HAP-1 (cell line): ENCODE results near the gene TSPEAR.
"Not testable (repeated sequence)": the region's sequence is repeated elsewhere in the genome, so short reads cannot be mapped to it uniquely, and the experiment has no call there.

Experiments used
- DNase-seq, 2 experiments: peaks; one replicate each; pipeline ENCODE4 v3.0.0-alpha.2; 2016 to 2020; ENCODE audit warnings: low spot score in 2 of 2
- H3K27me3 ChIP-seq: fragments of 250-450 bp; sonication (Bioruptor Pico); 2 replicates; pipeline ENCODE4 v1.5.1; 2020; ENCODE audit warnings: low read depth, mild to moderate bottlenecking, moderate library complexity
- H3K36me3 ChIP-seq: fragments of 250-450 bp; sonication (Bioruptor Pico); replicated peaks from 2 replicates; pipeline ENCODE4 v1.5.1; 2020; ENCODE audit warnings: mild to moderate bottlenecking
- H3K4me1 ChIP-seq: fragments of 250-450 bp; sonication (Bioruptor Pico); 2 replicates; pipeline ENCODE4 v1.5.1; 2020; ENCODE audit warnings: mild to moderate bottlenecking
- H3K4me3 ChIP-seq: fragments of 250-450 bp; sonication (Bioruptor Pico); 2 replicates; pipeline ENCODE4 v1.5.1; 2020; ENCODE audit warnings: mild to moderate bottlenecking, moderate library complexity
- H3K9me3 ChIP-seq: fragments of 250-450 bp; sonication (Bioruptor Pico); 2 replicates; pipeline ENCODE4 v1.5.1; 2020; ENCODE audit warnings: mild to moderate bottlenecking, moderate library complexity
- in situ Hi-C: fragments of 300-500 bp; cut with MboI; formaldehyde crosslinking; loops from 3 replicates; pipeline ENCODE4 v1.14.3; 2020; ENCODE audit warnings: low sequenced_read_pairs, inconsistent platforms, mixed read lengths

Gene TSPEAR

DNA sequence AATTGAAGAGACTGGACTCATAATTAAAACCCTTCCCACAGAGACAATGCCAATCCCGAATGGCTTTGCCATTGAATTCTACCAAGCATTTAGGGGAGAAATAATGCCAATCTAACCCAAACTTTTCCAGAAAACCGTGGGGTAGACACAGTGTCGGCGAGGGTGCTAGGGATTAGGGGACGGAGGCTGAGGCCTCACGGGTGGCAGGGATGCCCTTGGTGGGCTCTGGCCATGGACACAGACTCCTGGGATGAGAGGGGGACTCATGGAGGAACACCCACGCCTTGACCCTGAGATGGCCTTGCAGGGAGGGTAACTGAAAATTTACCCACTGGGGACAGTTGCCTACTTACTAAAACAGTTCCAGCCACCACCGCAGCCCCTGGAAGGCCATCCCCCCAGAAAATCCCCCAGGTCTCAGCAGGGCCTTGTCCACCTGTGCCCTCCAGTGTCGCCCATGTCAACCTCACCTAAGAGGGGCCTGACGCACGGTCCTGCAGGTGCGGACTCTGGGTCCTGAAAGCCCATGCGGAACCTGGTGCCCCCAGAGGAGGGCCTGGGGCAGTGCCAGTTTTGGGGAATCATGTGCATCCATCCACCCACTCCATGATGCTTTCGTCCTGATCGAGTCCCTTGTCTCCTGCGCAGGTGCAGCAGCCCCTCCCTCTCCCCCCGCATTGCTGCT lies 132.9 kb downstream of the TSPEAR start:
- Histone ChIP-seq H3K9me3 (peaks cover 4% of the 10 kb centered on the region; the same call in 1 of the 2 replicates), H3K36me3 (no peaks in the 10 kb centered on the region), H3K4me3 (no peak overlapping the region), H3K27me3 (no peaks in the 10 kb centered on the region), H3K4me1 (no peaks in the 10 kb centered on the region)
- DNase-seq: no peak
- in situ Hi-C loops: no loop called here

DNA sequence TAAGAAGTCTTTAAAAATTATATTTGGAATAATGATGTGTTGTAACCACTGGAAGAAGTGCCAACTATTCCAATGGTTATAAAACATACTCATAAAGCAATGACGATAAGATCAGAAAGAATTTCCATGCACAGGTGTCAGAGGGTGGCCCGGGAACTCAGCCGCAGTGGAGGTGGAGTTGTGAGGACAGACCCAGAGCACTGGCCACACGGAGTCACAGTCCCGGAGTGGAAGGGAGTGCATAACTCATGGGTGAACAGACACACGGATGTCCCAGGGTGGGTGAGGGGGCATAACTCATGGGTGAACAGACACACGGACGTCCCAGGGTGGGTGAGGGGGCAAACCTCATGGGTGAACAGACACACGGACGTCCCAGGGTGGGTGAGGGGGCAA lies 135.3 kb downstream of the TSPEAR start:
- in situ Hi-C loops: no loop called here
- Histone ChIP-seq H3K4me1 (no peaks in the 10 kb centered on the region), H3K4me3 (no peak overlapping the region), H3K36me3 (no peaks in the 10 kb centered on the region), H3K27me3 (no peaks in the 10 kb centered on the region), H3K9me3 (no peaks in the 10 kb centered on the region)
- no peak for DNase-seq

DNA sequence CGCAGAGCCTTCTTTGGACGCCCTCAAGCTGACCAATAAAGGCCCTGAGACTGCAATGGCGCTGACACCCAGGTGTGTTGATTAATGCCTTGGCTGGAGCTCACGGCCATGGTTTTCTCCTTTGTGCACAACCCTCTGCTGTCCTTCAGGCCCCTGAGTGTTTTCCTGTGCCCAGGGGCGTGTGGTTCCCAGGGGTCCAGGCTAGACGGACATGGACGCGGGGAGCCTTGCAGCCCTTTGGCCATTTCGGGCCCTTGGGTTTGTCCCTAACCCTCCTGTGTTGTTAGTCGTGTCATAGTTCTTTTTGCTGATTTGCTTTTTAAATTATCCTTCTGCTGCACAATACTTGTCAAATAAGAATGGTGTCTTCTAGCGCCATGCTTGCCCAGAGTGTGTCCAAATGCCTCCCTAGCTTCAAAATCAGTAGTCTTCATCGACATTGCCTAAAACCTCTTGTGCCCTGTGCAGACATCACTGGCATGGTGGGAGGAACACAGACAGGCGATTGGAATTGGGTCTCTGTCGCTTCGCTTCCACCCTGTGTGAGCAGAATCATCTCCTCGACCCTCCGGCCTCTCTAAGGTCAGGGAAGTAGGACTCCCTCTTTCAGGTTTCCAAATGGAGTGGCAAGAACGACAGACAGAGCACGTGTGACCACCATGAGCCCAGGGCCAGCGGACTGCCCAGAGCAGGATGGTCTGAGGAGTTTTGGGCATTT lies 135.9 kb downstream of the TSPEAR start:
- DNase-seq: no peak
- no peaks in the 10 kb centered on the region for H3K9me3 ChIP-seq
- H3K36me3 ChIP-seq: no peaks in the 10 kb centered on the region
- no peaks in the 10 kb centered on the region for H3K27me3 ChIP-seq
- in situ Hi-C loops: no loop called here
- H3K4me3 ChIP-seq: no peak overlapping the region
- no peaks in the 10 kb centered on the region for H3K4me1 ChIP-seq

DNA sequence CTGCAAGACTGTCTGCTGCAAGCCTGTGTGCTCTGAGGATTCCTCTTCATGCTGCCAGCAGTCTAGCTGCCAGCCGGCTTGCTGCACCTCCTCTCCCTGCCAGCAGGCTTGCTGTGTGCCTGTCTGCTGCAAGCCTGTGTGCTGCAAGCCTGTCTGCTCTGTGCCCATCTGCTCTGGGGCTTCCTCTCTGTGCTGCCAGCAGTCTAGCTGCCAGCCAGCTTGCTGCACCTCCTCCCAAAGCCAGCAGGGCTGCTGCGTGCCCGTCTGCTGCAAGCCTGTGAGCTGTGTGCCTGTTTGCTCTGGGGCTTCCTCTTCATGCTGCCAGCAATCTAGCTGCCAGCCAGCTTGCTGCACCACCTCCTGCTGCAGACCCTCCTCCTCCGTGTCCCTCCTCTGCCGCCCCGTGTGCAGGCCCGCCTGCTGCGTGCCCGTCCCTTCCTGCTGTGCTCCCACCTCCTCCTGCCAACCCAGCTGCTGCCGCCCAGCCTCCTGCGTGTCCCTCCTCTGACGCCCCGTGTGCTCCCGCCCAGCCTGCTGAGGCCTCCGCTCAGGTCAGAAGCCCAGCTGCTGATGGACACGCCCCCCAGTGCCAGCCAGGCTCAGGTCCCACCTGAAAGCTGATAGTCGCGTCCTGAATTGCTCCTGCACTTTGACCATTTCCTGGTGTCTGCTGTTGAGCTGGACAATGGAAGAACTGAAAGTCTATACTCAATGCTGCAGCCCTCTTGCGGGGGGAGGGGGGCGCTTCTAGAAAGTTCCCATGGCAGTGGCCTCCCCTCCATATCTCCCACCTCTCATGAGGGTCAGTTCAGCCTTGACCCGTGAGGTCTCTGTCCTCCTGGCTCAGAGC lies 136.7 kb downstream of the TSPEAR start:
- DNase-seq: no peak
- no peaks in the 10 kb centered on the region for H3K4me1 ChIP-seq
- no peaks in the 10 kb centered on the region for H3K27me3 ChIP-seq
- no peaks in the 10 kb centered on the region for H3K36me3 ChIP-seq
- H3K4me3 ChIP-seq: no peak overlapping the region
- H3K9me3 ChIP-seq: no peaks in the 10 kb centered on the region
- in situ Hi-C loops: no loop called here

DNA sequence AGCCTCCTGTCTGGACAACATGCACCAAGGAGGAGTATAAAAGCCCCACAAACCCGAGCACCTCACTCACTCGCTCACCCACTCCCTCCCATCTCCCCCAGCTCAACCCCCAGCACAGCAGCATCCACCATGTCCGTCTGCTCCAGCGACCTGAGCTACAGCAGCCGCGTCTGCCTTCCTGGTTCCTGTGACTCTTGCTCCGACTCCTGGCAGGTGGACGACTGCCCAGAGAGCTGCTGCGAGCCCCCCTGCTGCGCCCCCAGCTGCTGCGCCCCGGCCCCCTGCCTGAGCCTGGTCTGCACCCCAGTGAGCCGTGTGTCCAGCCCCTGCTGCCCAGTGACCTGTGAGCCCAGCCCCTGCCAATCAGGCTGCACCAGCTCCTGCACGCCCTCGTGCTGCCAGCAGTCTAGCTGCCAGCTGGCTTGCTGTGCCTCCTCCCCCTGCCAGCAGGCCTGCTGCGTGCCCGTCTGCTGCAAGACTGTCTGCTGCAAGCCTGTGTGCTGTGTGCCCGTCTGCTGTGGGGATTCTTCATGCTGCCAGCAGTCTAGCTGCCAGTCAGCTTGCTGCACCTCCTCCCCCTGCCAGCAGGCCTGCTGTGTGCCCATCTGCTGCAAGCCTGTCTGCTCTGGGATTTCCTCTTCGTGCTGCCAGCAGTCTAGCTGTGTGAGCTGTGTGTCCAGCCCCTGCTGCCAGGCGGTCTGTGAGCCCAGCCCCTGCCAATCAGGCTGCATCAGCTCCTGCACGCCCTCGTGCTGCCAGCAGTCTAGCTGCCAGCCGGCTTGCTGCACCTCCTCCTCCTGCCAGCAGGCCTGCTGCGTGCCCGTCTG lies 137.5 kb downstream of the TSPEAR start, which contains the start of gene KRTAP10-4:
Gene KRTAP10-4, plus strand, starts transcription at position 100 of the 827 bp plus-strand sequence. Its CDS starts 30 bp downstream, at position 130.
- in situ Hi-C loops, H3K36me3 ChIP-seq, H3K27me3 ChIP-seq, H3K4me1 ChIP-seq, H3K9me3 ChIP-seq, H3K4me3 ChIP-seq, DNase-seq: not testable (repeated sequence)

DNA sequence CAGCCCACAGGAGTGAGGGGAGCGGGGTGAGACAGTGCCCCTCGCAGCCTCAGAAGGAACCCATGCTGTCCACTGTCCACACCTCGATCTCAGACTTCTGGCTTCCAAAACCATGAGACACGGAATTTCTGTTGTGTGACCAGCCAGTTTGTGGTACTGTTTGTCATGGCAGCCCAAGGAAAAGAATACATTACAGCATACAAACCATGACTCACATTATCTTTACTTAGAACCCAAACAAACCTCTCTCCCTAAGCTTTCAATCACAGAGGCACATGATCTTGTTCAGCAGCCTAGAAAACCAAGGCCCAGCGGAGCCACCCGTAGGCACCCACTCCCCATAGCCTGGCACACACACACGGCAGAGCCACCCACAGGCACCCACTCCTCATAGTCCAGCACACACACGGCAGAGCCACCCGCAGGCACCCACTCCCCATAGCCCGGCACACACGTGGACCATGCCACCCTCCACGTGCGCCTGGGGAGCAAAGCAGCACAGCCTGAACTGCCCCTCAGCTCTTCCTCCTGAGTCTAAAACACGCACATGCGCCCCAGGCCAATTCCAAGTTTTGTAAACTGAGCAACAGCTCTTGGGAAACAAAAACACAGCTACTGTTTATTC lies 138.3 kb downstream of the TSPEAR start:
- H3K4me3 ChIP-seq: no peak overlapping the region
- no peaks in the 10 kb centered on the region for H3K36me3 ChIP-seq
- H3K4me1 ChIP-seq: no peaks in the 10 kb centered on the region
- H3K9me3 ChIP-seq: no peaks in the 10 kb centered on the region
- no peak for DNase-seq
- H3K27me3 ChIP-seq: no peaks in the 10 kb centered on the region
- in situ Hi-C loops: no loop called here

DNA sequence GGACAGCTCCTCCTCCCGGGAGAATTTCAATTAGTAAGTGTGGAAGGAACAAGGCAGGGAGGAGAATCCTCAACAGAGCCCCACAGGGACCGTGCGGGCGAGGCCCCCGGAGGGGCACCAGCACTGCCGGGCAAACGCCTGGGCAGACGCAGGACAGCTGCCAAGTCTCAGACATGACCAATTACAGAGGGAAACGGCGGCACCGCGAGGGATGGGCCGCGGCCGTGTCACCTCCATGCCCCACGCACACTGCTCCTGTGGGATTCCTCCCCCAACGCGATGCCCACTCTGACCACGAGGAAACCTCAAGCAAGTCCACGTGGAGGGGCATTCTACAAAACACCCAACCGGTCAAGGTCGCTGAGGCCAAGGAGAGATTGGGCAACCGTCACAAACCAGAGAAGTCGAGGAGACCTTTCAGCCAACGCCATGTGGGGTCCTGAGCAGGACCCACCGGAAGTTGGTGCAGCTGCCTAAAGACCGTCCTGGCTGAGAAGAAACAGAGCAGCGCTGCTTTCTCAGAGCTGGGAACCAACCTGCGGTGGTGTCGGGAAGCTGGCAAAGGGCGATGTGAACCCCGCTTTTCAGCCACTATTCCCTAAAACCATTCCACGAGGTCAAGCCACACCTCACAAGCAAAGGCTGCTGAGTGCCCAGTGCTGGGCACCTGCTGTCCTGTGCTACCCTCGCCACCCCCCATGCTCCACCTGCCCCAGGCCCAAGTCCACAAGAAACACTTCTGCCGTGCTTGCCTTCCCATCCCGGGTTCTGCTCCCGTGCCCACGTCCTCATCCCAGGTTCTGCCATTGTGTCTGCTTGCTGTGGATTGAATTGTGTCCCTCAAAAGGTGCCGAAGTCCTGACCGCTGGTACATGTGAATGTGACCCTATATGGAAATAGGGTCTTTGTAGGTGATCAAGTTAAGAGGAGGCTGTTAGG lies 139.3 kb downstream of the TSPEAR start:
- no peaks in the 10 kb centered on the region for H3K4me1 ChIP-seq
- in situ Hi-C loops: no loop called here
- no peak overlapping the region for H3K4me3 ChIP-seq
- H3K36me3 ChIP-seq: no peaks in the 10 kb centered on the region
- no peak for DNase-seq
- H3K27me3 ChIP-seq: no peaks in the 10 kb centered on the region
- no peaks in the 10 kb centered on the region for H3K9me3 ChIP-seq

DNA sequence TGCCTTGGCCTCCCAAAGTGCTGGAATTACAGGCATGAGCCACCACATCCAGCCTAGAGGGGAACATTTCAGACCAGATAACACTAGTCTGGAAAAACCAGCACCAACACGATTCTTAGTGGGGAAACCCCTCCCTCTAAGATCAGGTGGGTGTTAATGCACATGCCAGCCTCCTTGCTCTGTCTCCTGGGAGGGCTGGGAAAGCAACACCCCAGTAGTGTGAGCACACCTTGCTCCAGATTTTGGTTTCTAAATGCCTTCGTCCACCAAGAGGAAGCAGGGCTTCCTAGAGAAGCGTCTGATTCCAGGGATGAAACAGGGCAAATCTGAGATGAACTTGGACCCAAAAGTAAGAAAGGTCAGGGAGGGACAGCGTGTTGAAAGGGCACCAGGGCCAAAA lies 140.1 kb downstream of the TSPEAR start:
- Histone ChIP-seq H3K4me3 (no peak overlapping the region), H3K4me1 (no peaks in the 10 kb centered on the region), H3K27me3 (no peaks in the 10 kb centered on the region), H3K36me3 (no peaks in the 10 kb centered on the region), H3K9me3 (no peaks in the 10 kb centered on the region)
- in situ Hi-C loops: no loop called here
- no peak for DNase-seq

DNA sequence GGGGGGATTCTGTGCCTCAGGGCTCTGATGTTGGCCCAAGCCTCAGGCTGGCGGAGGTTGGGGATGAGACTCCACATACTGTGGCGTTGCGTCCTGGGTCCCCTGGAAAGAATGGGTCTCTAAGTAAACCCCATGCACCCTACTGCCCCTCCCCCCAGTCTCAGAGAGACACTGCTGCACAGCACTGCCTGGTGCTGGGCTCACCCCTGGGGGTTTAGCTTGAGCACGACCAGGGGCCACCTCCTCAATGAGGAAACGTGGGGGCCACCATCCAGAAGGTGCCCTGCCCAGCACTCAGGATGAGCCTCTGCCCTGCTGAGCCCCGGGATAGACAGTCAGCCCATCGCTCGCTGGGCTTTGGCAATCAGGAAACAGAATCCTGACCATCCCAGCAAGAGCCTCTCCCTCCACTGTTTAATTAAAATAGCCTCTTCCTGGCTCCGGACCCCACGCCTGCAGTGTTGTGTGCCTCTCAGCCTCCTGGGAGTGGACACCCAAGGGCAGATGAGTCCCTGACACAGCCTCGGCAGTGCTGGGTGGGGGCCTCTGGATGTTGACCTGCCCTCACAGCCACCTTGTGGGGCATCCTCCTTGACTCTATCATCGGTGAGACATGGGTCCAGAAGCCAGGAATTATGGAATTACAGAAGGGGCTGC lies 141.4 kb downstream of the TSPEAR start:
- no peak for DNase-seq
- no peaks in the 10 kb centered on the region for H3K4me1 ChIP-seq
- H3K36me3 ChIP-seq: no peaks in the 10 kb centered on the region
- H3K9me3 ChIP-seq: no peaks in the 10 kb centered on the region
- H3K27me3 ChIP-seq: no peaks in the 10 kb centered on the region
- in situ Hi-C loops: no loop called here
- no peak overlapping the region for H3K4me3 ChIP-seq

DNA sequence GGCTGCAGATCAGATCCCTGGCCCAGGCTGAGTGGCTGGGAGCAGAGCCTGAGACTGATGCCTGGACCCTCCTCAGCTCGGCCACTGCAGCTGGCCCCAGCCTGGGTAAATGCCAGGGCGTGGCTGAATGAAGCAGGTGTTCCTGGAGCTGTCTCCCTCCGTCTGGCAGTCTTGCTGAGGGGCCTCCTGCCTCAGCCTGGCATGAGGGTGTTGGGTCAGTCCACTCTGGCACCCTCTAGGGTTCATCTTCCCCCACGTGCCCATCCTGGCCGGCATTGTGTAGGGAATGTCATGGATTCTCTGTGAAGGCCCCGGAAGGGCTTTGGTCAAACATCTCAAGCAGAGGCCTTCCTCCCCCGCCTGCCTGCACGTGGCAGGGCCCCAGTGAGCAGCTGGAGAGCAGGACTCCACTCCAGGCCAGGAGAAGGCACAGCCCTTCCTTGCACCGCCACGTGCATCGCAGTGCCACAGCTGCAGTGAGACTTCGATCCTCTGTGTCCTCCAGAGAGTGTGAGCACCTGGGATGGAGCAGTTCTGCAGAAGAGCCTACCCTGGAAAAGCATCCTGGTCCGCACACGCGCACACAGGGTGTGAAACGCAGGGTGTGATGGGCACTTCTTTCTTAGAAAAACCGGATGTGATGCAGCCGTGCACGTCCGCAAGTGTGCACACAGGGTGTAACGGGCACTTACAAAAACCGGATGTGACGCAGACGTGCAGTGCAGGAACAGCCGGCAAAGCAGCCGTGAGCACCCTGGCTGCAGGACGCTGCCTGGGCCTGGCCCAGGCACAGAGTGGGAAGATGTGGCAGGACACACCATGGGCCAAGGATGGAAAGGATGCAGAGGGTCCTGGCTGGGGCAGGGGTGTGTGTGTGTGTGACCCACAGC lies 142.5 kb downstream of the TSPEAR start:
- Histone ChIP-seq H3K36me3 (no peaks in the 10 kb centered on the region), H3K4me1 (no peaks in the 10 kb centered on the region), H3K9me3 (no peaks in the 10 kb centered on the region), H3K27me3 (no peaks in the 10 kb centered on the region), H3K4me3 (no peak overlapping the region)
- DNase-seq: no peak
- in situ Hi-C loops: no loop called here

DNA sequence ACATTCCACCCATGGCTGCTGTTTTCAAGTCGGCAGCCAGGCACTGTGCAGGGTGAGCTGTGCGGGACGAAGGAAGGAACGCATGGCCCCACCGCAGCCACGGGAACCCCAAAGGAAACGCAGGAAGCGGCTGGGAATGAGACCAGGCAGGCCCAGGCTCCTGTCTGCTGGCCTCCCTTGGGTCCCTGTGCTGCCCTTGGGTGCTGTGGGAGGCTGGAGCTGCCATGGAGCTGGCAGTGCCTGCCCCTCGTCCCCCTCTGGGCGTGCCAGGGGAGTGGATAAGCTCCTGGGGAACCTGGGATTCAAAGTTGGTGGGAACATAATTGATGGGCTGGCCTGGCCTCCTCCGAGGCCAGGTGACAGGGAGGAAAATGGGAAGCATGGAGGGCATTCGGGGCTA lies 143.1 kb downstream of the TSPEAR start:
- no peak for DNase-seq
- Histone ChIP-seq H3K4me3 (no peak overlapping the region), H3K36me3 (no peaks in the 10 kb centered on the region), H3K4me1 (no peaks in the 10 kb centered on the region), H3K9me3 (no peaks in the 10 kb centered on the region), H3K27me3 (no peaks in the 10 kb centered on the region)
- in situ Hi-C loops: no loop called here
